Muscle layer of duodenum (tissue), 2 donors: ENCODE data around the gene UNC119B.
"Not testable (repeated sequence)": the region's sequence is repeated elsewhere in the genome, so short reads cannot be mapped to it uniquely, and the experiment has no call there.

Experiments
- H3K27ac ChIP-seq: one replicate; pipeline ENCODE4 v1.7.0; 2013; ENCODE audit warnings: mild to moderate bottlenecking, low read length
- H3K27me3 ChIP-seq: one replicate; pipeline ENCODE4 v1.7.0; 2013; ENCODE audit warnings: low read depth, mild to moderate bottlenecking, control low read depth, low read length
- H3K36me3 ChIP-seq, 2 donors: one replicate each; pipeline ENCODE4 v1.7.0; 2013; ENCODE audit warnings: low read length in 2 of 2, control low read depth in 1 of 2, mild to moderate bottlenecking in 1 of 2; ENCODE audit not compliant: insufficient read depth in 2 of 2, control insufficient read depth in 1 of 2
- H3K4me1 ChIP-seq, 2 donors: one replicate each; pipeline ENCODE4 v1.7.0; 2013; ENCODE audit warnings: low read length in 2 of 2, mild to moderate bottlenecking in 2 of 2, control low read depth in 1 of 2, moderate library complexity in 1 of 2; ENCODE audit not compliant: insufficient read depth in 2 of 2, control insufficient read depth in 1 of 2
- H3K4me3 ChIP-seq, 2 donors: one replicate each; pipeline ENCODE4 v1.7.0; 2013; ENCODE audit warnings: low read length in 2 of 2, low read depth in 1 of 2, mild to moderate bottlenecking in 1 of 2
- H3K9me3 ChIP-seq, 2 donors: one replicate each; pipeline ENCODE4 v1.7.0; 2013; ENCODE audit warnings: low read length in 2 of 2, control low read depth in 1 of 2, mild to moderate bottlenecking in 1 of 2; ENCODE audit not compliant: control insufficient read depth in 1 of 2
- donor health status: healthy.

The UNC119B gene

GRCh38 chr12:120720987-120721801 lies 10.9 kb downstream of the UNC119B start:
- Histone ChIP-seq H3K9me3 (no peaks in the 10 kb centered on the region), H3K4me3 (no peak overlapping the region), H3K36me3 (peaks cover 49 to 68% of the 10 kb centered on the region in 2 donors), H3K4me1 (peaks cover 0 to 12% of the 10 kb centered on the region in 2 donors), H3K27me3 (no peaks in the 10 kb centered on the region), H3K27ac (no peak overlapping the region)

- H3K9me3 ChIP-seq, result no peaks in the 10 kb centered on the region
- H3K36me3 ChIP-seq, result peaks cover 42 to 61% of the 10 kb centered on the region in 2 donors
- peaks cover 0 to 16% of the 10 kb centered on the region in 2 donors for H3K4me1 ChIP-seq
- no peak overlapping the region for H3K27ac ChIP-seq
- no peaks in the 10 kb centered on the region for H3K27me3 ChIP-seq
- H3K4me3 ChIP-seq, result no peak overlapping the region
Measured at GRCh38 chr12:120721866-120722265, 11.6 kb downstream of the UNC119B start.

- Histone ChIP-seq H3K36me3 (peaks cover 39 to 56% of the 10 kb centered on the region in 2 donors), H3K4me3 (no peak overlapping the region), H3K27ac (no peak overlapping the region), H3K27me3 (no peaks in the 10 kb centered on the region), H3K9me3 (no peaks in the 10 kb centered on the region), H3K4me1 (peaks cover 0 to 16% of the 10 kb centered on the region in 2 donors)
Measured at GRCh38 chr12:120722784-120723183, 12.5 kb downstream of the UNC119B start.

GRCh38 chr12:120724720-120725119 lies 14.5 kb downstream of the UNC119B start:
- no peaks in the 10 kb centered on the region for H3K27me3 ChIP-seq
- peaks cover 36 to 49% of the 10 kb centered on the region in 2 donors for H3K36me3 ChIP-seq
- peak overlapping the region in 1 of 2 donors; percentile 83 for H3K4me3 ChIP-seq
- no peaks in the 10 kb centered on the region for H3K9me3 ChIP-seq
- peaks cover 0 to 16% of the 10 kb centered on the region in 2 donors for H3K4me1 ChIP-seq
- H3K27ac ChIP-seq, result no peak overlapping the region

- Histone ChIP-seq H3K4me1 (peaks cover 0 to 16% of the 10 kb centered on the region in 2 donors), H3K27me3 (no peaks in the 10 kb centered on the region), H3K36me3 (peaks cover 31 to 49% of the 10 kb centered on the region in 2 donors), H3K9me3 (no peaks in the 10 kb centered on the region), H3K27ac (no peak overlapping the region), H3K4me3 (peak overlapping the region; percentile 59 to 83)
Measured at GRCh38 chr12:120725151-120725658, 14.9 kb downstream of the UNC119B start.

- Histone ChIP-seq H3K27ac (peak within 1 kb of the TSS; percentile 47), H3K4me1 (peaks cover 0 to 16% of the 10 kb centered on the region in 2 donors), H3K27me3 (no peaks in the 10 kb centered on the region), H3K4me3 (peak within 1 kb of the TSS; percentile 79 to 83), H3K36me3 (peaks cover 27 to 50% of the 10 kb centered on the region in 2 donors), H3K9me3 (no peaks in the 10 kb centered on the region)
Measured at GRCh38 chr12:120725659-120726509, 15.6 kb downstream of the UNC119B start, which contains the start of gene ACADS. ACADS (plus strand) TSS chr12:120725826; CDS start chr12:120725886, 60 bp downstream.

- H3K4me3 ChIP-seq, result peak overlapping the region; percentile 79 to 83
- H3K36me3 ChIP-seq, result peaks cover 21 to 45% of the 10 kb centered on the region in 2 donors
- peaks cover 0 to 16% of the 10 kb centered on the region in 2 donors for H3K4me1 ChIP-seq
- no peaks in the 10 kb centered on the region for H3K9me3 ChIP-seq
- peak overlapping the region; percentile 47 for H3K27ac ChIP-seq
- H3K27me3 ChIP-seq, result no peaks in the 10 kb centered on the region
Measured at GRCh38 chr12:120726510-120726793, 16.2 kb downstream of the UNC119B start.

- Histone ChIP-seq H3K4me1 (peaks cover 0 to 16% of the 10 kb centered on the region in 2 donors), H3K9me3 (no peaks in the 10 kb centered on the region), H3K4me3 (peak overlapping the region in 1 of 2 donors; percentile 79), H3K27ac (no peak overlapping the region), H3K27me3 (no peaks in the 10 kb centered on the region), H3K36me3 (peaks cover 16 to 40% of the 10 kb centered on the region in 2 donors)
Measured at GRCh38 chr12:120726961-120727360, 16.7 kb downstream of the UNC119B start.

- not testable (repeated sequence) for H3K27ac ChIP-seq, H3K9me3 ChIP-seq, H3K4me3 ChIP-seq, H3K27me3 ChIP-seq, H3K4me1 ChIP-seq
- peaks cover 4 to 36% of the 10 kb centered on the region in 2 donors for H3K36me3 ChIP-seq
Measured at GRCh38 chr12:120732198-120732597, 21.9 kb downstream of the UNC119B start.

- no peak overlapping the region for H3K27ac ChIP-seq
Measured at GRCh38 chr12:120733574-120733973, 23.3 kb downstream of the UNC119B start.

GRCh38 chr12:120734210-120734609 lies 24.0 kb downstream of the UNC119B start:
- no peaks in the 10 kb centered on the region for H3K4me1 ChIP-seq
- no peaks in the 10 kb centered on the region for H3K9me3 ChIP-seq
- no peak overlapping the region for H3K4me3 ChIP-seq
- H3K27ac ChIP-seq, result no peak overlapping the region
- H3K27me3 ChIP-seq, result no peaks in the 10 kb centered on the region
- peaks cover 4 to 42% of the 10 kb centered on the region in 2 donors for H3K36me3 ChIP-seq

More at GRCh38 chr12:120733574-120733973, 23.3 kb downstream of the UNC119B start:
- no peak overlapping the region for H3K4me3 ChIP-seq
- H3K27me3 ChIP-seq, result no peaks in the 10 kb centered on the region
- H3K9me3 ChIP-seq, result no peaks in the 10 kb centered on the region
- peaks cover 4 to 41% of the 10 kb centered on the region in 2 donors for H3K36me3 ChIP-seq
- no peaks in the 10 kb centered on the region for H3K4me1 ChIP-seq
